OCI-LY1 (cell line): ENCODE results near the gene PFKFB1.

Experiments used
- CTCF ChIP-seq: fragments of 200-600 bp; sonication (generic), shearing (Covaris generic); IDR thresholded peaks from 2 replicates; pipeline ENCODE4 v1.5.1; 2017; ENCODE audit warnings: mild to moderate bottlenecking, antibody characterized with exemption, low read length, moderate library complexity, mixed read lengths
- EZH2 ChIP-seq: fragments of 200-600 bp; sonication (generic), shearing (Covaris generic); IDR thresholded peaks from 2 replicates; pipeline ENCODE4 v1.8.0; 2017; ENCODE audit warnings: borderline replicate concordance, mixed run types, mild to moderate bottlenecking, antibody characterized with exemption, low read length, moderate library complexity, mixed read lengths

DNA sequence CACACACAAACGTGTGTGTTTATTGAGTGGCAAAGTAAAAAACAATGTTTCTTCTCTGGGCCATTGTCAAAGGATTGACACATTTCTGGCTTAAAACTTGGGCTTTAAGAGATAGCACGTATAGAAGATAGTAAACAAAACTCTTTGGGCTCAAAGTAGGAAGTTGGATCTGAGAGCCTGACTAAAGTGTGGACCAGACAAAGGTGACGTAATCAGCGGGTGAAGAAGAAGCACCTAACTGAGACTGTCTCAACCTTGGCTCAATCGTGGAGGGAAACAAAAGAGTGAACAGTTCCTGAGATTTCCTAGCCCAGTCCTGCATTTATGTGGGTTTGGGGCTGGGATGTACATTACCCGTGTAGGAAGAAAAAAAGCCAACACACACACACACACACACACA is 13.7 kb downstream of the PFKFB1 start:
- TF ChIP-seq CTCF, result no peak
- no peak for TF ChIP-seq EZH2
